Neural crest cell (in vitro differentiated cells): ENCODE data around the gene LRMDA. TPM values are rescaled to one million over a fixed set of nuclear protein-coding genes. Genes with fewer than 3 reads are reported as not detected.

Source experiments
- DNase-seq: peaks from one replicate; pipeline ENCODE4 v3.0.0; 2021; ENCODE audit warnings: low read depth, mixed read lengths, low spot score
- H3K27ac Mint-ChIP-seq: one replicate; pipeline ENCODE4 v1.8.0; 2021; ENCODE audit warnings: mild to moderate bottlenecking, mixed read lengths; ENCODE audit not compliant: unreplicated experiment
- H3K27me3 Mint-ChIP-seq: 2 replicates; pipeline ENCODE4 v1.8.0; 2021; ENCODE audit warnings: low read depth, mild to moderate bottlenecking, mixed read lengths
- H3K36me3 Mint-ChIP-seq: 2 replicates; pipeline ENCODE4 v1.8.0; 2021; ENCODE audit warnings: low read depth, mild to moderate bottlenecking, mixed read lengths
- H3K4me1 Mint-ChIP-seq: 2 replicates; pipeline ENCODE4 v1.8.0; 2021; ENCODE audit warnings: mixed read lengths
- H3K4me3 Mint-ChIP-seq: one replicate; pipeline ENCODE4 v1.8.0; 2021; ENCODE audit warnings: mild to moderate bottlenecking, mixed read lengths
- H3K9me3 Mint-ChIP-seq: 2 replicates; pipeline ENCODE4 v1.8.0; 2021; ENCODE audit warnings: mixed read lengths
- total RNA-seq: library from RNA; stranded (reverse); gene quantifications from 2 replicates; pipeline ENCODE4 v1.2.1, GENCODE V29; 2021
- TF ChIP-seq, protein P1 (sequence below): fragments of 200-600 bp; sonication (generic); conservative IDR thresholded peaks from 2 replicates; pipeline ENCODE4 v1.5.0; 2021; ENCODE audit warnings: antibody characterized with exemption, mild to moderate bottlenecking

The LRMDA gene
- total RNA-seq, 1 donor from 2014 or later, result 3.1 TPM

DNA sequence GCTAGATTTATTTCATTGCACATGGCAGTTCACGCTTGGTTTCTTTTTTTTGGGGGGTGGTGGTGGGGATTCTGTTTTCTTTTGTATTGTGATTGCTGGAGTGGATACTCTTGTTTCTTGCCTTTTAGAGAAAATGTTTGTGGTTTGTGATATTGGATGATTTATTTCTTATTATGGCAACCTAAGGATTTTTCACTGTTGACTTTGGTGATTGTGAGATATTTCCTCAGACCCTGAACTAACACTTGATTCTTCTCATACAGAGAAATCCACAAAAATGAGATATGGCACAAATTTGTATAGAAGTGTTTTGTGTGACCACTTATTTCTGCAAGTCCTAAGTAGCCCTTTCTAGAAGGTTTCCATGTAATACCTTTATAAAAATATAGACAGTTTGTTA, 871.1 kb downstream of the LRMDA start:
- peaks cover 54% of the 10 kb centered on the region for H3K4me1 Mint-ChIP-seq
- H3K27me3 Mint-ChIP-seq, result no peaks in the 10 kb centered on the region
- no peaks in the 10 kb centered on the region for H3K36me3 Mint-ChIP-seq
- TF ChIP-seq, protein P1, sequence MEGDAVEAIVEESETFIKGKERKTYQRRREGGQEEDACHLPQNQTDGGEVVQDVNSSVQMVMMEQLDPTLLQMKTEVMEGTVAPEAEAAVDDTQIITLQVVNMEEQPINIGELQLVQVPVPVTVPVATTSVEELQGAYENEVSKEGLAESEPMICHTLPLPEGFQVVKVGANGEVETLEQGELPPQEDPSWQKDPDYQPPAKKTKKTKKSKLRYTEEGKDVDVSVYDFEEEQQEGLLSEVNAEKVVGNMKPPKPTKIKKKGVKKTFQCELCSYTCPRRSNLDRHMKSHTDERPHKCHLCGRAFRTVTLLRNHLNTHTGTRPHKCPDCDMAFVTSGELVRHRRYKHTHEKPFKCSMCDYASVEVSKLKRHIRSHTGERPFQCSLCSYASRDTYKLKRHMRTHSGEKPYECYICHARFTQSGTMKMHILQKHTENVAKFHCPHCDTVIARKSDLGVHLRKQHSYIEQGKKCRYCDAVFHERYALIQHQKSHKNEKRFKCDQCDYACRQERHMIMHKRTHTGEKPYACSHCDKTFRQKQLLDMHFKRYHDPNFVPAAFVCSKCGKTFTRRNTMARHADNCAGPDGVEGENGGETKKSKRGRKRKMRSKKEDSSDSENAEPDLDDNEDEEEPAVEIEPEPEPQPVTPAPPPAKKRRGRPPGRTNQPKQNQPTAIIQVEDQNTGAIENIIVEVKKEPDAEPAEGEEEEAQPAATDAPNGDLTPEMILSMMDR, result no peak
- H3K27ac Mint-ChIP-seq, result peak overlapping the region; percentile 5
- H3K4me3 Mint-ChIP-seq, result no peak overlapping the region
- H3K9me3 Mint-ChIP-seq, result no peaks in the 10 kb centered on the region
- no peak for DNase-seq

DNA sequence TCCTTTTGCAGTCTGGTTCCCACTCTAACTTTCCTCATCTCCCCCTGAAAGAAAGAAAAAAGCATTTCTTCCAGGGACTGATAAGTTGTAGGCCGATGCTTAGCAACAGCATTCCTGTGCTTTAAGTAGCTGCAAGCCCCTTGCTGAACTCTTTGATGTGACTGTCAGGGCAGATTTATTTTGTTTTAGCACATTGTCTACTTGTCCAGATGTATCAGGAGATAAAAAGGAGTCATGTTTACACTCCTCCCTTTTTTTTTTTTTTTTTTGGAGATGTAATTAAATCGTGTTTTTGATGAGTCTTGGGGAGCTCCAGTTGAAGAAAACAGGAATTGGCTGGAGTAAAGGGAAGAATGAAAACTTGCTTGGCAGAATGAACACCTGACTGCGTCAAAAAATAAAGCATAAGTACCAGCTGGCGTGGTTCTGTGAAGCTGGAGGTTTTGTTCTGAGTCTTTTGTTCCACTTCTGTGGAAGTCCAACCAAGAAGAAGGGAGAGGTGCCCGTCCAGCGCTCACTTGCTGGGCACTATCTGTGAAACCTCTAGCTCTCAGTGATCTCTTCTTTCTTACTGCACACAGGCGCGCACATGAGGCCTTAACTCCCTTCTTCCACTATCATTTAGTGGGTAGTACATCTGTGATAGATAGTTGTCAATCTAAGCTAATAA, 871.7 kb downstream of the LRMDA start:
- TF ChIP-seq, protein P1, result no peak
- no peaks in the 10 kb centered on the region for H3K36me3 Mint-ChIP-seq
- no peaks in the 10 kb centered on the region for H3K9me3 Mint-ChIP-seq
- H3K4me3 Mint-ChIP-seq, result peak overlapping the region; percentile 72
- no peak for DNase-seq
- no peaks in the 10 kb centered on the region for H3K27me3 Mint-ChIP-seq
- H3K27ac Mint-ChIP-seq, result peak overlapping the region; percentile 81
- peaks cover 51% of the 10 kb centered on the region for H3K4me1 Mint-ChIP-seq

DNA sequence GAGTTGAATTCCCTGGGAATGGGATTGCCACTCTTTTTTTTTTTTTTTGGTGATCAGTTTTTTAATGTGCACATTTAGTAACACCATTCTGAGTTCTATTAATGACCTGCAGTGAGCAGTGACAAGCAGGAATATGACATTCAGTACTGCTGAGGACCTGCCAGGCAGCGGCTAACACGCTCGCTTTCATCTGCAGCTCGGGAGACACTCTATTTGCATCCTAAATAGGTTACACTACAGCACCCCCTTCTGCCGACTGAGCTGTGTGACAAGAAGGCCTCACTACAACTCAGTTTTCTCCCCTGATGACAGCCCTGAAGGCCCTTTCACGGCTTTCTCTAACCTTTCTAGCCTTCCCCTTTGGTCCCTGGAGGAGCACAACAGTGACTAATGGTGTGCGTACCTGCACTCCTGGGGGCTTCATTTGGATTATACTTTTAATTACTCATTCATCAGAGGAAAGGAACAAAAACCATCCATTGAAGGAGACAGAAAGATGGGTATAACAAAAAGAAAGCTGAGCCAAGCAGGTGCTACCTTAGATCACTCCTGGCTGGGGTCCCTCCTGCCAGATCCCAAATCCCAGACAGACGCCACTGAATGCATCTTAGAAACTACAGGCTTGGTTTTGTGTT, 872.4 kb downstream of the LRMDA start:
- Mint-ChIP-seq H3K4me3 (peak overlapping the region; percentile 72), H3K36me3 (no peaks in the 10 kb centered on the region), H3K4me1 (peaks cover 58% of the 10 kb centered on the region), H3K27me3 (no peaks in the 10 kb centered on the region), H3K9me3 (no peaks in the 10 kb centered on the region), H3K27ac (peak overlapping the region; percentile 88)
- peak; percentile 63 for DNase-seq
- TF ChIP-seq, protein P1, result peak; percentile 73

DNA sequence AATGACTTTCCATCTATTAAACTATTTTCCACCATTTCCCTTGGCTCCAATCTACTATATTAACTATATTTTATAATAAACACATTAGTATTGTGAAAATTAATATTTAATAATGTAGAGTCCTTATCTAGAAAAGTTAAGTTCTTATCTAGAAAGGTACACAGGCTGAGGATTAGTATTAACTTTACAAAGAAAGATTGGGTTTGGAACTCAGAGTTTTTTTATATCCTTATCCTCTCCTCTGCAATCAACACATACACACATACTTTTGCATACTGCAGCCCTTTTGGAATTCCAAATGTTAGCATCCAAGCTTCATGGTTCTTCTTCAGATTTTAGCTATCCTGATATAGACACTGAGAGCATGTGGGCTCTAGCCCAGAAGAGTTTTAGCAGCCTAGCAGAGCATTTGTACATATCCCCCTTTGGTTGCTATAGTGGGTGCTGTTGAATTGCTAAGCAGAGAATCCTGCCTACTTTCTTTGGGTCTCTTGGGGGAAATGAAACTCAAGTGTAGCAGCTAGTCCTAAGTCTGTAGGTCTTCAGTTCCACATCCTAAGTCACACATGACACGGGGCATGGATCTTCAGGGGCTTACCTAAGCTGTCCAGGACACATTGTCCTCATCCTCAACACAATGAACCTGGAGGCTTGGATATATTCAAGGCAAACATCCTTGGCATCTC, 874.6 kb downstream of the LRMDA start:
- Mint-ChIP-seq H3K27me3 (no peaks in the 10 kb centered on the region), H3K36me3 (no peaks in the 10 kb centered on the region), H3K27ac (no peak overlapping the region), H3K9me3 (no peaks in the 10 kb centered on the region), H3K4me3 (no peak overlapping the region), H3K4me1 (peaks cover 58% of the 10 kb centered on the region)
- no peak for DNase-seq
- TF ChIP-seq, protein P1, result no peak

DNA sequence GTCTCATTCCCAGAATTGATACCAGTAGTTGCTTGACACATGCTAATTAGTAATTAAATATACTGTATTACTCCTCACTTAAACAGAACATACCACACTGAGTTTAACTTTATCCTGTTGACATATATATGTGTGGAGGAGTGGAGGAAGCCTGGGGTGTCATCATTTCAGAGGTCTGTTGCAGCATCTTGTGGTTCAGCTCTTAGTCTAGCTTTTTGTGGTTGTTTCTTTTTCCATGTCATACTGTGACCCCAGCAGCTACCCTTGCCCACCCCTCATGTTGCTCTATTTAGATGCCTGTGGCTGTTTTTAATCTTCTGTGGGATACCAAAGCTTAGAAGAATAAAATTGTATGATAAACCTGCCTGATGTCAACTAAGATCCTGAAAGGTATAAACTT, 875.4 kb downstream of the LRMDA start:
- DNase-seq, result no peak
- Mint-ChIP-seq H3K9me3 (no peaks in the 10 kb centered on the region), H3K4me1 (peaks cover 52% of the 10 kb centered on the region), H3K27me3 (no peaks in the 10 kb centered on the region), H3K4me3 (no peak overlapping the region), H3K27ac (no peak overlapping the region), H3K36me3 (no peaks in the 10 kb centered on the region)
- TF ChIP-seq, protein P1, result no peak
